Uterus (tissue), 2 donors: ENCODE measurements around the gene TMEM125.

Experiments used
- POLR2A ChIP-seq, 2 donors: fragments of 450-650 bp; IDR thresholded peaks; one replicate each; pipeline ENCODE4 v1.6.1; 2016; ENCODE audit warnings: antibody characterized with exemption in 2 of 2, mild to moderate bottlenecking in 1 of 2, moderate library complexity in 1 of 2
- TF ChIP-seq, protein P1 (sequence below), 4 experiments: fragments of 200-600 bp in 2 of 4; fragments of 450-650 bp in 2 of 4; sonication (generic) in 2 of 4; IDR thresholded peaks; one replicate each; pipeline ENCODE4 v1.5.1; 2016 to 2019; ENCODE audit warnings: antibody characterized with exemption in 4 of 4, mild to moderate bottlenecking in 2 of 4, moderate library complexity in 1 of 4

DNA sequence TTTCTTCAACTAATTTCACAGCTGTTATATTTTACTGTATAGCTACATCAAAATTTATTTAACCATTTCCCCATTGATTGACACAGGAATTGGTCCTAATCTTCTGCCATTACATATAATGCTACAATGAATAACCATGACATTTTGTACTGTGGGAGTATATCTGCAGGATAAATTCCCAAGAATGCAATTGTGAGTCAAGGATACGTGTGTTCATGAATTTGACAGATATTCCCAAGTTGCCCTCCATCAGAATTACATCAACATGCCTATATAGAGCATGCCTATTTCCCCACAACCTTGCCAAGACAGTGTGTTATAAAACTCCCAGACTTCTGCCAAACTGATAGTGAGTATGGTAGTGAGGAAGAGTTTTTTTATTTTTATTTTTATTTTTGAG, 28.3 kb downstream of the TMEM125 start:
- TF ChIP-seq POLR2A (IDR thresholded peaks at IDR 0.05) = no peak
- TF ChIP-seq, protein P1, sequence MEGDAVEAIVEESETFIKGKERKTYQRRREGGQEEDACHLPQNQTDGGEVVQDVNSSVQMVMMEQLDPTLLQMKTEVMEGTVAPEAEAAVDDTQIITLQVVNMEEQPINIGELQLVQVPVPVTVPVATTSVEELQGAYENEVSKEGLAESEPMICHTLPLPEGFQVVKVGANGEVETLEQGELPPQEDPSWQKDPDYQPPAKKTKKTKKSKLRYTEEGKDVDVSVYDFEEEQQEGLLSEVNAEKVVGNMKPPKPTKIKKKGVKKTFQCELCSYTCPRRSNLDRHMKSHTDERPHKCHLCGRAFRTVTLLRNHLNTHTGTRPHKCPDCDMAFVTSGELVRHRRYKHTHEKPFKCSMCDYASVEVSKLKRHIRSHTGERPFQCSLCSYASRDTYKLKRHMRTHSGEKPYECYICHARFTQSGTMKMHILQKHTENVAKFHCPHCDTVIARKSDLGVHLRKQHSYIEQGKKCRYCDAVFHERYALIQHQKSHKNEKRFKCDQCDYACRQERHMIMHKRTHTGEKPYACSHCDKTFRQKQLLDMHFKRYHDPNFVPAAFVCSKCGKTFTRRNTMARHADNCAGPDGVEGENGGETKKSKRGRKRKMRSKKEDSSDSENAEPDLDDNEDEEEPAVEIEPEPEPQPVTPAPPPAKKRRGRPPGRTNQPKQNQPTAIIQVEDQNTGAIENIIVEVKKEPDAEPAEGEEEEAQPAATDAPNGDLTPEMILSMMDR (IDR thresholded peaks at IDR 0.05) = no peak
